ENCODE results near the gene DHX15.

The DHX15 gene

GRCh38 chr4:24582235-24582832 lies 2.0 kb downstream of the DHX15 start:
- no peak for DNase-seq

- no peak for DNase-seq
Observed at GRCh38 chr4:24578364-24578763, 6.0 kb downstream of the DHX15 start.

GRCh38 chr4:24576276-24576675 lies 8.1 kb downstream of the DHX15 start:
- DNase-seq, result no peak

- DNase-seq, result no peak
Observed at GRCh38 chr4:24574236-24574635, 10.1 kb downstream of the DHX15 start.

GRCh38 chr4:24573582-24573981 lies 10.8 kb downstream of the DHX15 start:
- DNase-seq, result no peak

- DNase-seq, result no peak
Observed at GRCh38 chr4:24570574-24571236, 13.6 kb downstream of the DHX15 start.

- no peak for DNase-seq
Observed at GRCh38 chr4:24570172-24570571, 14.2 kb downstream of the DHX15 start.

GRCh38 chr4:24569662-24570061 lies 14.7 kb downstream of the DHX15 start:
- no peak for DNase-seq

GRCh38 chr4:24568425-24568824 lies 15.9 kb downstream of the DHX15 start:
- no peak for DNase-seq

GRCh38 chr4:24565054-24565453 lies 19.3 kb downstream of the DHX15 start:
- DNase-seq, result no peak

- no peak for DNase-seq
Observed at GRCh38 chr4:24564488-24564887, 19.9 kb downstream of the DHX15 start.

GRCh38 chr4:24561438-24562139 lies 22.8 kb downstream of the DHX15 start:
- DNase-seq, result no peak

- no peak for DNase-seq
Observed at GRCh38 chr4:24560868-24561368, 23.4 kb downstream of the DHX15 start.

- DNase-seq, result no peak
Observed at GRCh38 chr4:24559889-24560288, 24.5 kb downstream of the DHX15 start.

- no peak for DNase-seq
Observed at GRCh38 chr4:24559032-24559821, 25.1 kb downstream of the DHX15 start.

- no peak for DNase-seq
Observed at GRCh38 chr4:24557026-24558025, 27.0 kb downstream of the DHX15 start.

GRCh38 chr4:24551492-24552289 lies 32.7 kb downstream of the DHX15 start:
- no peak for DNase-seq

GRCh38 chr4:24550441-24551175 lies 33.7 kb downstream of the DHX15 start:
- DNase-seq, result no peak

GRCh38 chr4:24547979-24548378 lies 36.4 kb downstream of the DHX15 start:
- DNase-seq, result no peak

All from stimulated activated CD4-positive, alpha-beta T cell treated with anti-CD3 and anti-CD28 coated beads, Interleukin-1b, Interleukin-23, amount 100 ng/mL, for 48 hours (primary cell).